ENCODE measurements around the gene CENPV.

GRCh38 chr17:16342979-16343378 lies 10.3 kb downstream of the CENPV start:
- TF ChIP-seq FOXP2 (optimal IDR thresholded peaks at IDR 0.05; ENCODE audit: control extremely low read depth, extremely low read length, insufficient read depth) (no peak), EZH2 (IDR thresholded peaks at IDR 0.05) (no peak)
